Activated T-cell treated with anti-CD3 and anti-CD28 coated beads, Interleukin-2, amount 50 U/mL, for 4 hours (primary cell): ENCODE measurements around the gene APOL3. TPM values are rescaled to one million over a fixed set of nuclear protein-coding genes. Genes with fewer than 3 reads are reported as not detected.
"Not testable (repeated sequence)": the region's sequence is repeated elsewhere in the genome, so short reads cannot be mapped to it uniquely, and the experiment has no call there.

Experiments
- ATAC-seq, 2 donors: fragments of 200-7000 bp; cut with Tn5 transposase; one replicate each; pipeline ENCODE4 v1.10.0; 2021
- DNase-seq: peaks from one replicate; pipeline ENCODE4 v3.0.0-alpha.2; 2020
- H3K27me3 Mint-ChIP-seq: one replicate; pipeline ENCODE4 v1.8.0; 2021; ENCODE audit warnings: low read depth, mixed read lengths
- H3K36me3 Mint-ChIP-seq: one replicate; pipeline ENCODE4 v1.8.0; 2022; ENCODE audit warnings: mixed read lengths; ENCODE audit not compliant: insufficient read depth
- H3K4me1 Mint-ChIP-seq: one replicate; pipeline ENCODE4 v1.8.0; 2021; ENCODE audit warnings: low read depth, mixed read lengths
- H3K4me3 Mint-ChIP-seq: one replicate; pipeline ENCODE4 v1.8.0; 2021; ENCODE audit warnings: mild to moderate bottlenecking, moderate library complexity, mixed read lengths
- H3K9me3 Mint-ChIP-seq: one replicate; pipeline ENCODE4 v1.8.0; 2021; ENCODE audit warnings: mixed read lengths
- total RNA-seq, 3 donors: library from RNA; stranded (reverse); gene quantifications; one replicate each; pipeline ENCODE4 v1.2.1, GENCODE V29; 2021

APOL3 gene
- total RNA-seq, 3 donors from 2014 or later: 14.4 to 17.7 (median 15.5) TPM

DNA sequence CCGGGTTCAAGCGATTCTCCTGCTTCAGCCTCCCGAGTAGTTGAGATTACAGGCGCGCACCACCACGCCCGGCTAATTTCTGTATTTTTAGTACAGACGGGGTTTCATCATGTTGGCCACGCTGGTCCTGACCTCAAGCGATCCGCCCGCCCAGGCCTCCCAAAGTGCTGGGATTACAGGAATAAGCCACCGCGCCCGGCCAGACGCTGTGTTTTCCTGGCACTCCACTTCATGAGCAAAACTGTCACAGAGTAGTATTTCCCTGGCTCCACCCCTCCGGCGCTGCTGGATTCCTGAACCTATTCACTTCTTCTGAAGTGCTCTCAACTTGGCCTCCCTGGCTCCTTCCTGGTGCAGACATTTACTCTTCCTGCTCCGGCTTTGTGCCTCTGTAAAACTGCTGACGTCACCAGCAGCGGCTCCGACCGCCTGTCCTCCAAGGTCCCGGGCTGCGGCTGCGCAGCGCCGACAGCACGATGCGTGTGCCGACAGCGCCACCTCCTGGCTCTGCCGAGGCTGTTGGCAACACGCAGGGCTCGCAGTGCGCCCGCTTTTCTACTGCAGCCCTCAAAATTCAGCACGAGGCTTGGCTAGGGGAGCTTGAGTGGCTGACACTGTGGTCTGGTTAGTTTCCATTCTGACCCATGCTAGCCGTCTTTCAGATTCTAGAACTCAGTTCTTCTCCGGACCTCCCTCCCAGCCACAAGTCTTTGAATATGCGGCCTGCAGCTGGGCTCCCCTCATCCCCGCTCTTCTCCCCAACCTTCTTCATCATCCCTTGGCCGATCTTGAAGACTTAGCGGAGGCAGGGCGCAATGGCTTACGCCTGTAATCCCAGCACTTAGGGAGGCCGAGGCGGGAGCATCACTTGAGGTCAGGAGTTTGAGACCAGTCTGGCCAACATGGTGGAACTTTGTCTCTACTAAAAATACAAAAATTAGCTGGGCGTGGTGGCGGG lies 36.6 kb downstream of the APOL3 start:
- no peaks in the 10 kb centered on the region for H3K36me3 Mint-ChIP-seq

GRCh38 chr22:36120621-36121351 lies 39.8 kb downstream of the APOL3 start:
- H3K4me3 Mint-ChIP-seq, H3K27me3 Mint-ChIP-seq, H3K36me3 Mint-ChIP-seq, ATAC-seq, DNase-seq, H3K9me3 Mint-ChIP-seq: not testable (repeated sequence)
- peaks cover 10% of the 10 kb centered on the region for H3K4me1 Mint-ChIP-seq

More for the DNA sequence above, 36.6 kb downstream of the APOL3 start:
- Mint-ChIP-seq H3K9me3 (no peaks in the 10 kb centered on the region), H3K4me1 (peaks cover 10% of the 10 kb centered on the region), H3K27me3 (no peaks in the 10 kb centered on the region), H3K4me3 (peak overlapping the region; percentile 63)
- peak; percentile 90 for DNase-seq
- peak; percentile 98 to 100 for ATAC-seq

DNA sequence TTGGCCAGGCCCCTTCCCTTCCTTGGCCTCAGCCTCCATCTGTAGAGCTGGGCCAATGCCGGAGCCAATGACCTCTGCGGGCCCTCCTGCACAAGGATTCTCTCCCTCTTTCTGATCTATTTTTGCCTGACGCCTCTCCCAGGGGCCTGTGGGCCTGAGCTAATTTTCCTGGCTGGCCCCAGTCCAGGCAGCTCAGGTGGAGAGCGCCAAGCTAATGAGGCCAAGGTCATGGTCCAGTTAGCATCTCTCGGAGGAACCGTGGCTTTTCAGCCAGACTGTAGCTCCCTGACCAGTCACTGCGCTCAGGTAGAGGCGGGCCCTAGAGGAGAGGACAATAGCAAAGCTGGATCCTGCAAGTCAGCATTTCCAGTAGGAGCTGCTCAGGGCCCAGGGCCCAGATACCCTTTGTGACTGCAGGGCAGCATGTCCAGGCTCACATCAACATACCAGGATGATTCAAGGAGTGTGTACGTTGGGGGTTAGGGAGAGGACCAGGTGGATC lies 43.5 kb downstream of the APOL3 start:
- no peak for ATAC-seq
- no peaks in the 10 kb centered on the region for H3K27me3 Mint-ChIP-seq
- no peaks in the 10 kb centered on the region for H3K4me1 Mint-ChIP-seq
- no peaks in the 10 kb centered on the region for H3K36me3 Mint-ChIP-seq
- no peak overlapping the region for H3K4me3 Mint-ChIP-seq
- H3K9me3 Mint-ChIP-seq: no peaks in the 10 kb centered on the region
- no peak for DNase-seq

- DNase-seq (no peak), ATAC-seq (no peak)
- peaks cover 4% of the 10 kb centered on the region for H3K27me3 Mint-ChIP-seq
- no peaks in the 10 kb centered on the region for H3K36me3 Mint-ChIP-seq
- no peak overlapping the region for H3K4me3 Mint-ChIP-seq
- no peaks in the 10 kb centered on the region for H3K9me3 Mint-ChIP-seq
- no peaks in the 10 kb centered on the region for H3K4me1 Mint-ChIP-seq
These were observed 44.4 kb downstream of the APOL3 start for GRCh38 chr22:36116127-36116526.

DNA sequence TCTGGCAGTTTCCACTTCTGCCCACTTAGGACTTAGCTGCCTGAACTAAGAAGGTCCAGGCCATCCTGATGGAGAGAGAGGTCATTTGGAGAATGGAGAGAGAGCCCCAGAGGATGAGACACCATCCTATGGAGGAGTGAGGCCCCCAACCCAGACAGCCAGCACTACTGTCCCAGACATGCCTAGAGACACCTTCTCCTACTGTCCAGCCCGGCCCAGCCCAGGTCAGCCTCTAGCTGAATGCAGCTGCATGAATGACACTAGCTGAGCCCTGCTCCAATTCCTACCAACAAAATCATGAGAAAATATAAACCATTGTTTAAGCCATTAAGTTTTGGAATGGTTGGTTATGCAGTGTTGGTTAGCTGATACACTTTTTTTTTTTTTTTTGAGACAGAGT lies 47.4 kb downstream of the APOL3 start:
- Mint-ChIP-seq H3K4me3 (no peak overlapping the region), H3K9me3 (no peaks in the 10 kb centered on the region), H3K36me3 (no peaks in the 10 kb centered on the region), H3K27me3 (peaks cover 6% of the 10 kb centered on the region), H3K4me1 (no peaks in the 10 kb centered on the region)
- ATAC-seq (no peak), DNase-seq (no peak)

DNA sequence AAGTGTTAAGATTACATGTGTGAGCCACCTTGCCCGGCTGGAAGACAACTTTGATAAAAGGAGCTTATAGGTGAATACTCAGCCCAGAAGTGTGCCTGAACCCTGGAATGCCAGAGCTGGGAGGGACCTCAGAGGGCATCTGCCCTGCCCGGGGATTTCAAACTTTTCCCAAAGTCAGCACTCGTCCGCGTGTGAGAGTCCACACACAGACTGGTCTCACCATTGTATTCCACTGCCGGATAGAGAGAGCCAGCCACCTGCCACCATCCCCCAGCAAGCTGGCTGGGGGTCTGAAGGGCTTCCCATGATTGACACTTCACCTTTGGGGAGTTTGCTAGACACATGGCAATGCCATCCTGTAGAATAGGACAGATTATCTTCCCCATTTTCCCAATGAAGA lies 49.2 kb downstream of the APOL3 start:
- Mint-ChIP-seq H3K27me3 (peaks cover 7% of the 10 kb centered on the region), H3K4me1 (no peaks in the 10 kb centered on the region), H3K4me3 (no peak overlapping the region), H3K36me3 (no peaks in the 10 kb centered on the region), H3K9me3 (no peaks in the 10 kb centered on the region)
- DNase-seq (no peak), ATAC-seq (no peak)

GRCh38 chr22:36110306-36110881 lies 50.2 kb downstream of the APOL3 start:
- DNase-seq (no peak), ATAC-seq (no peak)
- Mint-ChIP-seq H3K4me3 (no peak overlapping the region), H3K9me3 (no peaks in the 10 kb centered on the region), H3K4me1 (no peaks in the 10 kb centered on the region), H3K36me3 (no peaks in the 10 kb centered on the region), H3K27me3 (peaks cover 7% of the 10 kb centered on the region)

GRCh38 chr22:36107436-36107835 lies 53.1 kb downstream of the APOL3 start:
- H3K9me3 Mint-ChIP-seq: no peaks in the 10 kb centered on the region
- no peaks in the 10 kb centered on the region for H3K4me1 Mint-ChIP-seq
- DNase-seq: no peak
- H3K4me3 Mint-ChIP-seq: no peak overlapping the region
- no peaks in the 10 kb centered on the region for H3K36me3 Mint-ChIP-seq
- ATAC-seq: no peak
- H3K27me3 Mint-ChIP-seq: peaks cover 15% of the 10 kb centered on the region

- Mint-ChIP-seq H3K4me3 (no peak overlapping the region), H3K4me1 (no peaks in the 10 kb centered on the region), H3K9me3 (no peaks in the 10 kb centered on the region), H3K36me3 (no peaks in the 10 kb centered on the region), H3K27me3 (peaks cover 15% of the 10 kb centered on the region)
- no peak for ATAC-seq
- no peak for DNase-seq
These were observed 53.6 kb downstream of the APOL3 start for GRCh38 chr22:36106910-36107309.

GRCh38 chr22:36104988-36105387 lies 55.6 kb downstream of the APOL3 start:
- H3K9me3 Mint-ChIP-seq: no peaks in the 10 kb centered on the region
- DNase-seq (no peak), ATAC-seq (no peak)
- no peaks in the 10 kb centered on the region for H3K36me3 Mint-ChIP-seq
- no peak overlapping the region for H3K4me3 Mint-ChIP-seq
- H3K27me3 Mint-ChIP-seq: peaks cover 16% of the 10 kb centered on the region
- H3K4me1 Mint-ChIP-seq: no peaks in the 10 kb centered on the region

DNA sequence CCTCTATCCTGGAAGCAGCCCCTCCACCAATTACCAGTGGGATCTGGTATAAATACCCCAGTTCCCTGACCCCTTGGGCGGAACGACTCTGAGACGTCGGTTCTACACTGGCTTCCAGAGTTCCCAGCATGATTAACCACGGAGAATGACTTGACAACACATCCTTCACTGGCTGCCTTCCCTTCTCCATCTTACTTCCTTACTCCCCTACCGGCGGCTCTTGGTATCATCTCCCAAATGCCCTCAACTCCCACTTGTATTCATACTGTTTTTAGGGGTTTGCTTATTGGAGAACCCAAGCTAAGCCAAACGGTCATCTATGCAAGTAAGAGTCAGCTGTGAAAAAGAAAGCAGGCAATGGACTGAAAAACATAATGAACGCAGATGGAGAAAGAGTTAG lies 56.1 kb downstream of the APOL3 start:
- H3K9me3 Mint-ChIP-seq: no peaks in the 10 kb centered on the region
- H3K27me3 Mint-ChIP-seq: peaks cover 16% of the 10 kb centered on the region
- H3K36me3 Mint-ChIP-seq: no peaks in the 10 kb centered on the region
- ATAC-seq: no peak
- DNase-seq: no peak
- H3K4me3 Mint-ChIP-seq: no peak overlapping the region
- no peaks in the 10 kb centered on the region for H3K4me1 Mint-ChIP-seq

DNA sequence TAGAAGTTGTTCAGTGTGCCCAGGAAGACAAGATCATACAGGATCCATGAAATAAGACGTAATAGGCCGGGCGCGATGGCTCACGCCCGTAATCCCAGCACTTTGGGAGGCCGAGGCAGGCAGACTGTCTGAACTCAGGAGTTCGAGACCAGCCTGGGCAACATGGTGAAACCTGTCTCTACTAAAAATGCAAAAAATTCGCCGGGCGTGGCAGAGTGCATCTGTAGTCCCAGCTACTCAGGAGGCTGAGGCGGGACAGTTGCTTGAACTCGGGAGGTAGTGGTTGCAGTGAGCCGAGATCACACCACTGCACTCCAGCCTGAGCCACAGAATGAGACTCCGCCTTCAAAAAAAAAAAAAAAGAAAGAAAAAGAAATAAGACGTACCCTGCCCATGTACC lies 56.7 kb downstream of the APOL3 start:
- H3K4me3 Mint-ChIP-seq: no peak overlapping the region
- H3K27me3 Mint-ChIP-seq: peaks cover 16% of the 10 kb centered on the region
- ATAC-seq (no peak), DNase-seq (no peak)
- H3K4me1 Mint-ChIP-seq: no peaks in the 10 kb centered on the region
- no peaks in the 10 kb centered on the region for H3K36me3 Mint-ChIP-seq
- no peaks in the 10 kb centered on the region for H3K9me3 Mint-ChIP-seq

GRCh38 chr22:36102995-36103394 lies 57.6 kb downstream of the APOL3 start:
- peaks cover 16% of the 10 kb centered on the region for H3K27me3 Mint-ChIP-seq

DNA sequence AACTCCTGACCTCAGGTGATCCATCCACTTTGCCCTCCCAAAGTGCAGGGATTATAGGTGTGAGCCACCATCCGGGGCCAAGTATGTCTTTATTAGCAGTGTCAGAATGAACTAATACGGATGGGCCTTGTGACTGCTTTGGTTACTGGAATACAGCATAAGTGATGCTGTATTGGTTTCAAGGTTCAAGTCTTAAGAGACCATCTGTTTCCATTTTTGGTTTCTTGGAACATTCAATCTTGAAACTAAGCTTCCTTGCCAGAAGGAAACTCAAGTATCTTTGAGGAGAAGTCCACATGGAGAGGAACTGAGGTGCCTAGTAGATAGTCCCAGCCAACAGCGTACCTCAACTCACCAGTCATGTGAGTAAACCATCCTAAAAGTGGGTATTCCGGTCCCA lies 58.8 kb downstream of the APOL3 start:
- H3K27me3 Mint-ChIP-seq: peaks cover 14% of the 10 kb centered on the region
- DNase-seq (no peak), ATAC-seq (no peak)
- no peaks in the 10 kb centered on the region for H3K9me3 Mint-ChIP-seq
- H3K4me3 Mint-ChIP-seq: no peak overlapping the region
- no peaks in the 10 kb centered on the region for H3K36me3 Mint-ChIP-seq
- H3K4me1 Mint-ChIP-seq: no peaks in the 10 kb centered on the region

More at GRCh38 chr22:36102995-36103394, 57.6 kb downstream of the APOL3 start:
- Mint-ChIP-seq H3K36me3 (no peaks in the 10 kb centered on the region), H3K9me3 (no peaks in the 10 kb centered on the region), H3K4me3 (no peak overlapping the region), H3K4me1 (no peaks in the 10 kb centered on the region)
- ATAC-seq (no peak), DNase-seq (no peak)
